Right cardiac atrium (tissue), 5 donors: ENCODE results near the gene SFXN5. TPM values are rescaled to one million over a fixed set of nuclear protein-coding genes. Genes with fewer than 3 reads are reported as not detected.
A peak's percentile ranks its signal among the peaks of the same experiment; 100 is the strongest.
"Not testable (repeated sequence)": the region's sequence is repeated elsewhere in the genome, so short reads cannot be mapped to it uniquely, and the experiment has no call there.

Experiments
- ATAC-seq, 2 donors: fragments of 200-7000 bp; cut with Tn5 transposase; one replicate each; pipeline versions ENCODE4 v1.8.0 to v1.9.1; 2020; ENCODE audit warnings: moderate library complexity in 2 of 2, mild to moderate bottlenecking in 1 of 2
- DNase-seq, 3 donors: peaks; one replicate each; pipeline ENCODE4 v3.0.0-alpha.2; 2020
- H3K27ac ChIP-seq: one replicate; pipeline ENCODE4 v1.5.1; 2013; ENCODE audit warnings: mild to moderate bottlenecking, low read length, control low read depth, moderate library complexity
- H3K27me3 ChIP-seq: one replicate; pipeline ENCODE4 v1.6.1; 2013; ENCODE audit not compliant: control insufficient read depth, insufficient read depth
- H3K4me1 ChIP-seq: one replicate; pipeline ENCODE4 v1.6.1; 2013; ENCODE audit warnings: low read length; ENCODE audit not compliant: control insufficient read depth, insufficient read depth
- H3K4me3 ChIP-seq: one replicate; pipeline ENCODE4 v1.5.1; 2013; ENCODE audit warnings: low read length, control low read depth
- H3K9me3 ChIP-seq: one replicate; pipeline ENCODE4 v1.6.1; 2013; ENCODE audit warnings: low read length; ENCODE audit not compliant: control insufficient read depth
- WGBS: extraction: QIAGEN DNeasy Blood & Tissue Kit; methylation state at CpG from one replicate; pipeline ENCODE4 v1.1.7; 2013; 5-methylcytosine and 5-hydroxymethylcytosine counted together
- intact Hi-C, 4 donors: fragments of 100-400 bp; cut with DNase I; formaldehyde crosslinking; loops; one replicate each; pipeline versions ENCODE4 v1.11.0 to v1.14.0; 2022 to 2023
- polyA plus RNA-seq: library from polyadenylated mRNA; stranded (reverse); fragments of 200-250 nt; gene quantifications from one replicate; pipeline ENCODE4 v1.2.3, GENCODE V29; 2013
- total RNA-seq, 4 donors: library from RNA; stranded (reverse); fragmentation: NEBNext Ultra II Directional; extraction: Animal tissue kit (Norgen Biotek cat#: 25700); gene quantifications; one replicate each; pipeline ENCODE4 v1.2.1, GENCODE V29; 2021
- donor health status: healthy with polysubstance abuse.
- donor health status: DM: no; HTN: yes; CAD: no.
- donor health status: DM: no; HTN: no; CAD: no.
- donor health status: DM: no; HTN: yes; CAD: no; lungs with severe emphysema.
- donor health status: DM: yes; HTN: yes; CAD: no.

The SFXN5 gene
- total and polyA plus RNA-seq, 5 donors = 7.6 to 12.1 (median 10.6) TPM

- Histone ChIP-seq H3K27me3 (no peaks in the 10 kb centered on the region), H3K27ac (no peak overlapping the region), H3K9me3 (no peaks in the 10 kb centered on the region), H3K4me3 (no peak overlapping the region), H3K4me1 (peaks cover 11% of the 10 kb centered on the region)
- ATAC-seq (no peak), DNase-seq (no peak)
- intact Hi-C loops = no loop called here
- 90% methylated on average over 3 of the region's 3 CpGs for WGBS
These were observed 24.4 kb upstream of the SFXN5 start for GRCh38 chr2:73095910-73096309.

- intact Hi-C loops, H3K4me3 ChIP-seq, H3K27ac ChIP-seq, H3K9me3 ChIP-seq, H3K27me3 ChIP-seq: not testable (repeated sequence)
- ATAC-seq (peak in 1 of 2 donors; percentile 38), DNase-seq (peak in 1 of 3 donors; percentile 44)
- H3K4me1 ChIP-seq = peaks cover 14% of the 10 kb centered on the region
- 74% methylated on average over 17 of the region's 17 CpGs for WGBS
These were observed 22.2 kb upstream of the SFXN5 start for GRCh38 chr2:73093601-73094218.

- intact Hi-C loops = no loop called here
- Histone ChIP-seq H3K4me1 (peaks cover 14% of the 10 kb centered on the region), H3K9me3 (no peaks in the 10 kb centered on the region), H3K27ac (no peak overlapping the region), H3K27me3 (no peaks in the 10 kb centered on the region), H3K4me3 (no peak overlapping the region)
- WGBS = 49% methylated on average over 7 of the region's 7 CpGs
- peak in 2 of 3 donors; percentile 21 to 65 for DNase-seq
- ATAC-seq = peak in 1 of 2 donors; percentile 49
These were observed 20.8 kb upstream of the SFXN5 start for GRCh38 chr2:73092146-73092783.

GRCh38 chr2:73091696-73092095, 20.2 kb upstream of the SFXN5 start:
- intact Hi-C loops = no loop called here

GRCh38 chr2:73091164-73091563, 19.7 kb upstream of the SFXN5 start:
- Histone ChIP-seq H3K4me1 (peaks cover 14% of the 10 kb centered on the region), H3K27me3 (no peaks in the 10 kb centered on the region), H3K27ac (no peak overlapping the region), H3K4me3 (no peak overlapping the region), H3K9me3 (no peaks in the 10 kb centered on the region)
- ATAC-seq (no peak), DNase-seq (peak in 1 of 3 donors; percentile 19)
- WGBS = 85% methylated on average over 7 of the region's 7 CpGs
- intact Hi-C loops = no loop called here

More at GRCh38 chr2:73091696-73092095, 20.2 kb upstream of the SFXN5 start:
- DNase-seq (peak in 1 of 3 donors; percentile 35), ATAC-seq (no peak)
- Histone ChIP-seq H3K27ac (no peak overlapping the region), H3K27me3 (no peaks in the 10 kb centered on the region), H3K9me3 (no peaks in the 10 kb centered on the region), H3K4me1 (peaks cover 14% of the 10 kb centered on the region), H3K4me3 (no peak overlapping the region)
- 91% methylated on average over 11 of the region's 11 CpGs for WGBS

- peak; percentile 74 to 78 for ATAC-seq
- Histone ChIP-seq H3K27ac (no peak overlapping the region), H3K27me3 (no peaks in the 10 kb centered on the region), H3K4me3 (no peak overlapping the region), H3K9me3 (no peaks in the 10 kb centered on the region), H3K4me1 (peaks cover 16% of the 10 kb centered on the region)
- intact Hi-C loops = loop anchor here in 2 of 4 donors (5.0 kb wide), 1 partner anchor 68 kb away; no protein-coding TSS in a partner anchor
- WGBS = 77% methylated on average over 11 of the region's 11 CpGs
- peak; percentile 61 to 75 (median 64) for DNase-seq
These were observed 17.9 kb upstream of the SFXN5 start for GRCh38 chr2:73089270-73090030.

- no peak for DNase-seq
- Histone ChIP-seq H3K27ac (no peak overlapping the region), H3K27me3 (no peaks in the 10 kb centered on the region), H3K4me1 (peaks cover 16% of the 10 kb centered on the region), H3K4me3 (no peak overlapping the region), H3K9me3 (no peaks in the 10 kb centered on the region)
- intact Hi-C loops = loop anchor here in 2 of 4 donors (5.0 kb wide), 1 partner anchor 69 kb away; no protein-coding TSS in a partner anchor
- WGBS = 93% methylated on average over 14 of the region's 14 CpGs
- no peak for ATAC-seq
These were observed 17.2 kb upstream of the SFXN5 start for GRCh38 chr2:73088703-73089102.

- no peaks in the 10 kb centered on the region for H3K27me3 ChIP-seq
- 90% methylated on average over 12 of the region's 12 CpGs for WGBS
- no peak overlapping the region for H3K4me3 ChIP-seq
- no peaks in the 10 kb centered on the region for H3K9me3 ChIP-seq
- no peak for ATAC-seq
- peaks cover 13% of the 10 kb centered on the region for H3K4me1 ChIP-seq
- H3K27ac ChIP-seq = no peak overlapping the region
- intact Hi-C loops = loop anchor here in 2 of 4 donors (5.0 kb wide), 1 partner anchor 69 kb away; no protein-coding TSS in a partner anchor
- no peak for DNase-seq
These were observed 16.7 kb upstream of the SFXN5 start for GRCh38 chr2:73088211-73088610.

GRCh38 chr2:73087311-73087710, 15.8 kb upstream of the SFXN5 start:
- ATAC-seq (no peak), DNase-seq (no peak)
- Histone ChIP-seq H3K27me3 (no peaks in the 10 kb centered on the region), H3K4me3 (no peak overlapping the region), H3K27ac (no peak overlapping the region), H3K9me3 (no peaks in the 10 kb centered on the region), H3K4me1 (peaks cover 9% of the 10 kb centered on the region)
- intact Hi-C loops = loop anchor here (2.0 to 5.0 kb wide), 2 partner anchors 69 to 70 kb away; no protein-coding TSS in a partner anchor
- 74% methylated on average over 4 of the region's 4 CpGs for WGBS

- H3K4me3 ChIP-seq = no peak overlapping the region
- intact Hi-C loops = loop anchor here (2.0 to 5.0 kb wide), 2 partner anchors 71 to 72 kb away; no protein-coding TSS in a partner anchor
- no peaks in the 10 kb centered on the region for H3K27me3 ChIP-seq
- peaks cover 5% of the 10 kb centered on the region for H3K4me1 ChIP-seq
- WGBS = 18% methylated on average over 6 of the region's 6 CpGs
- ATAC-seq = peak; percentile 75 to 76
- H3K9me3 ChIP-seq = no peaks in the 10 kb centered on the region
- no peak overlapping the region for H3K27ac ChIP-seq
- DNase-seq = peak; percentile 82 to 94 (median 92)
These were observed 14.2 kb upstream of the SFXN5 start for GRCh38 chr2:73085691-73086090.

GRCh38 chr2:73084971-73085370, 13.5 kb upstream of the SFXN5 start:
- intact Hi-C loops = loop anchor here in 2 of 4 donors (5.0 kb wide), 1 partner anchor 72 kb away; no protein-coding TSS in a partner anchor
- H3K27ac ChIP-seq = no peak overlapping the region
- 82% methylated on average over 3 of the region's 3 CpGs for WGBS
- DNase-seq = no peak
- no peak for ATAC-seq
- H3K9me3 ChIP-seq = no peaks in the 10 kb centered on the region
- H3K27me3 ChIP-seq = no peaks in the 10 kb centered on the region
- peaks cover 5% of the 10 kb centered on the region for H3K4me1 ChIP-seq
- no peak overlapping the region for H3K4me3 ChIP-seq
